ENCODE results near the gene HYCC2. TPM values are rescaled to one million over a fixed set of nuclear protein-coding genes. Genes with fewer than 3 reads are reported as not detected.

HYCC2 gene
- total RNA-seq, 1 experiment from 2014 or later = 13.3 TPM

DNA sequence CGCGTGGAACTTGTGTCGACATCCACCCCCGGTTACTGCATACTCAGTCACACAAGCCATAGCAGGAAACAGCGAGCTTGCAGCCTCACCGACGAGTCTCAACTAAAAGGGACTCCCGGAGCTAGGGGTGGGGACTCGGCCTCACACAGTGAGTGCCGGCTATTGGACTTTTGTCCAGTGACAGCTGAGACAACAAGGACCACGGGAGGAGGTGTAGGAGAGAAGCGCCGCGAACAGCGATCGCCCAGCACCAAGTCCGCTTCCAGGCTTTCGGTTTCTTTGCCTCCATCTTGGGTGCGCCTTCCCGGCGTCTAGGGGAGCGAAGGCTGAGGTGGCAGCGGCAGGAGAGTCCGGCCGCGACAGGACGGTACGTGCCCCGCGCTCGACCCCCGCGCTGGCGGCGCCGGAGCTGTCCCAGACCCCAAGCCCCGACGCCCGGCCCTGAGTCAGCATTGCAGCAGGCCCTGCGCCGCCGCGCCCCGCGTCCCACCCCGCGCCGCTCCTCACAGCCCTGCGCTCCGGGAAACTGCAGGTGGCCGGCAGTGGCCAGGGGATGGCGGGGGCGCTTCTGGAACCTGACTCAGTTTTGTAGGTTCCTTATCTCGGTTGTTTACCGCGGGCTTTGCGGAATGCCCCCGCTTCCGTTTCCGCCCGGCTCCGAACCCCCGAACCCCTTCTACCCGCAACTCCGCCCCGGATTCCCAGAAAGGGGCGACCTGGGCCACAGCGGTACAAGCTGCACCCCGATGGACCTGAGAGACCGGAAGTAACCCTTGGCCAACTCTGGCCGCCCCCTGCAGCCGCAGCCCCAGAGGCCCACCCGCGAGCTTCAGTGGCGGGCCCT, 44.9 kb upstream of the HYCC2 start, which contains the start of gene CFLAR:
TSS of gene CFLAR (plus strand) at position 50 of the 844 bp plus-strand sequence. CDS start 13,702 bp downstream, outside the sequence.
- no CpG with 5 or more reads among the region's 75 CpGs for WGBS (ENCODE audit: extremely low coverage, insufficient read length, low lambda C conversion rate)
- Histone ChIP-seq H2AK5ac (ENCODE audit: insufficient read length, low read length) (no peak within 1 kb of the TSS), H2BK12ac (ENCODE audit: insufficient read length, low read depth, low read length) (no peak within 1 kb of the TSS), H2BK5ac (ENCODE audit: insufficient read length, low read length) (no peak within 1 kb of the TSS), H3K14ac (ENCODE audit: insufficient read depth, low read length) (peak within 1 kb of the TSS; percentile 22; the same call in 1 of the 2 replicates), H3T11ph (ENCODE audit: low read length) (no peak within 1 kb of the TSS), H3K56ac (ENCODE audit: insufficient read length, low read depth, low read length) (no peak within 1 kb of the TSS), H4K20me1 (ENCODE audit: control insufficient read depth, insufficient read depth, insufficient read length) (no peaks in the 10 kb centered on the region), H3K4me2 (ENCODE audit: insufficient read depth, insufficient read length, low read length) (peak within 1 kb of the TSS; percentile 34), H3K4ac (ENCODE audit: low read depth, low read length) (no peak within 1 kb of the TSS), H3K9me3 (ENCODE audit: control insufficient read depth, low read depth, low read length) (no peaks in the 10 kb centered on the region), H3K18ac (ENCODE audit: insufficient read length, low read depth, low read length) (peak within 1 kb of the TSS; percentile 29), H3K23me2 (ENCODE audit: insufficient read length, low read depth, low read length, poor library complexity, severe bottlenecking) (peaks cover 14% of the 10 kb centered on the region), H2BK15ac (ENCODE audit: low read depth, low read length) (no peak within 1 kb of the TSS), H4K5ac (ENCODE audit: insufficient read length, low read depth, low read length) (no peak within 1 kb of the TSS), H3K9ac (ENCODE audit: extremely low read depth, insufficient read length, low read length) (peak within 1 kb of the TSS; percentile 27), H3K23ac (ENCODE audit: insufficient read length, low read depth, low read length) (no peak within 1 kb of the TSS), H3K79me2 (ENCODE audit: insufficient read depth, low read length) (no peaks in the 10 kb centered on the region), H2BK120ac (ENCODE audit: low read depth, low read length, poor library complexity, severe bottlenecking) (no peak within 1 kb of the TSS), H3K79me1 (ENCODE audit: insufficient read depth, low read depth, low read length, poor library complexity, severe bottlenecking) (no peaks in the 10 kb centered on the region), H3K27me3 (ENCODE audit: insufficient read depth, low read length) (no peaks in the 10 kb centered on the region), H2AFZ (ENCODE audit: low read length) (no peak within 1 kb of the TSS), H3K27ac (ENCODE audit: insufficient read length, low read depth, low read length) (no peak within 1 kb of the TSS), H2BK20ac (ENCODE audit: low read depth, low read length, poor library complexity, severe bottlenecking) (no peak within 1 kb of the TSS), H3K4me1 (ENCODE audit: insufficient read depth, low read length) (no peaks in the 10 kb centered on the region), H4K8ac (replicated peaks; ENCODE audit: insufficient read length, low read depth, low read length) (no peak within 1 kb of the TSS), H4K91ac (ENCODE audit: insufficient read length, low read depth, low read length) (no peak within 1 kb of the TSS)
- peak within 1 kb of the TSS in 2 of 3 experiments; percentile 61 to 91; a peak in 3 of 7 replicates for H3K27ac Mint-ChIP-seq
- no peaks in the 10 kb centered on the region for H3K9me3 Mint-ChIP-seq
- H3K4me1 Mint-ChIP-seq = peaks cover 15 to 29% of the 10 kb centered on the region in 2 experiments
- TF ChIP-seq, protein P1, sequence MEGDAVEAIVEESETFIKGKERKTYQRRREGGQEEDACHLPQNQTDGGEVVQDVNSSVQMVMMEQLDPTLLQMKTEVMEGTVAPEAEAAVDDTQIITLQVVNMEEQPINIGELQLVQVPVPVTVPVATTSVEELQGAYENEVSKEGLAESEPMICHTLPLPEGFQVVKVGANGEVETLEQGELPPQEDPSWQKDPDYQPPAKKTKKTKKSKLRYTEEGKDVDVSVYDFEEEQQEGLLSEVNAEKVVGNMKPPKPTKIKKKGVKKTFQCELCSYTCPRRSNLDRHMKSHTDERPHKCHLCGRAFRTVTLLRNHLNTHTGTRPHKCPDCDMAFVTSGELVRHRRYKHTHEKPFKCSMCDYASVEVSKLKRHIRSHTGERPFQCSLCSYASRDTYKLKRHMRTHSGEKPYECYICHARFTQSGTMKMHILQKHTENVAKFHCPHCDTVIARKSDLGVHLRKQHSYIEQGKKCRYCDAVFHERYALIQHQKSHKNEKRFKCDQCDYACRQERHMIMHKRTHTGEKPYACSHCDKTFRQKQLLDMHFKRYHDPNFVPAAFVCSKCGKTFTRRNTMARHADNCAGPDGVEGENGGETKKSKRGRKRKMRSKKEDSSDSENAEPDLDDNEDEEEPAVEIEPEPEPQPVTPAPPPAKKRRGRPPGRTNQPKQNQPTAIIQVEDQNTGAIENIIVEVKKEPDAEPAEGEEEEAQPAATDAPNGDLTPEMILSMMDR (conservative IDR thresholded peaks at IDR 0.05) = no peak
- peak; percentile 55 for DNase-seq
- no peaks in the 10 kb centered on the region for H3K27me3 Mint-ChIP-seq (ENCODE audit: low read depth)
- H3K4me3 Mint-ChIP-seq = peak within 1 kb of the TSS; percentile 73 to 74
- H3K36me3 Mint-ChIP-seq (ENCODE audit: insufficient read depth in 1 of 3, low read depth in 3 of 3) = peaks cover 0 to 4% (median 0%) of the 10 kb centered on the region in 3 experiments; a peak in 1 of 7 replicates
